Measurements from ENCODE around the gene PRSS33. TPM values are rescaled to one million over a fixed set of nuclear protein-coding genes. Genes with fewer than 3 reads are reported as not detected.
A peak's percentile ranks its signal among the peaks of the same experiment; 100 is the strongest.

PRSS33 gene
- total RNA-seq, 1 donor from 2014 or later, result not detected

- no peak for DNase-seq (ENCODE audit: low read depth)
Measured at GRCh38 chr16:2777903-2778629, 9.3 kb downstream of the PRSS33 start.

DNA sequence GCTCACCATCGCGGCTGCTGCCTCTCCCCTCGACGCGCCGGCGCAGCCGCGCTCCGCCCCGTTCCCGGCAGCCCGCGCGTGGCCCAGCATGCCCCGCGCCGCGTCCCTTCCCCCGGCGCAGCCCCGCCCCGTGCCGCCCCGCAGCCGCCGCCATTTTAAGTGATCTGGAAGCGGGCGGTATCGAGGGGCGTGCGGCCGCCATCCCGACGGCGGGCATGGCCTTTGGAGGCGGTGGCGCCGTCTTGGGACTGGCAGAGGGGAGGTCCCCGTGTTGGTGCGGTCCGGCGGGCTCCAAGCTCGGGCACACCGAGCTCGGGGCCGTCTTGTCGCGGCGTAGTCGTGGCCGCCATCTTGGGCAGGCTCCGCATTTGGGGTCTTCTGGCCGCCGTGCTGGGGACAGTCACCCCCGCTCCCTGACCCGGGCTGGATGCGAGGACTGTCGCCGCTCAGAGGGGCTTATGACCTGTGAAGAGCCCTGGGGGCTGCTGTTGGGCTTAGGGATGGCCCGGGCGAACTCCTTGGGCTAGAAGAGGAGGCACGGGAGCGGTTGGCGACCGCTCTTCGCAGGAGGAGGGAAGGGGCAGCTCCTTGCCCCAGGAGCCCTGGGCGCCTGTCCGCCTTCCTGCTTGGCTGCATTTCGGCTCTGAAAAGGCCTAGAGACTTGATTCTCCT, 10.0 kb downstream of the PRSS33 start, which contains the start of gene ELOB:
ELOB (minus strand) TSS at position 50 of the 672 bp plus-strand sequence; CDS start at position 9, 41 bp downstream.
- DNase-seq (ENCODE audit: low read depth), result peak; percentile 86

GRCh38 chr16:2776500-2777139, 10.7 kb downstream of the PRSS33 start:
- DNase-seq (ENCODE audit: low read depth), result no peak

DNA sequence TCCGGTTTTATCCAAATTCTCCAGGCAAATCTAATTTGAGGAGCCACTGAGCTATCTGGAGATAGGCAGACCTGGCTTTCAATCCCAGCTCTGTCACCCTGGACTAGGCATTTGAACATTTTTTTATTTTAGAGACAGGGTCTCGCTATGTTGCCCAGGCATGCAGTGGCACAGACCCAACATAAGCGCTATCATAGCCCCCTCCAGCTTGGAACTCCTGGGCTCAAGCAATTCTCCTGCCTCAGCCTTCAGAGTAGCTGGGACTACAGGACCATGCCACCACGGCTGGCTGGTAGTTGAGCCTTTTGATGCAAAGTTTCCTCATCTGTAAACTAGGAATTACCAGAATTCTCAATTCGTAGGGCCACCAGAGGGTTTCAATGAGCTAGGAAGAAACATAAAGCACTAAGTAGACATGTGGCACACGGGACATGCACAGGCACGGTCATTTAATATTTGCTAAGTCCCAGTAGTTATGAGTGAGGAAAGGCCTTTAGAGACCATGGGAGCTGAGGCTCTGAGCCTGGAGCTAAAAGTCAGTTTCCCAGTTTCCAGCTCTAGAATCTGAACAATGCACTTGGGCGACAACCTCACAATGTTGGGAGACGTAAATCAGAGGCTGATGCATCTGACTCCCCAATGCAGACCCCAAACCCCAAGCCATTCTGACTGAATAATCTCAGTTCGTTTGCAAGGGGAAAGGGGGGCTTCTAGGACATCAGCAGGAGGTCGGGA, 11.4 kb downstream of the PRSS33 start:
- no peak for DNase-seq (ENCODE audit: low read depth)

DNA sequence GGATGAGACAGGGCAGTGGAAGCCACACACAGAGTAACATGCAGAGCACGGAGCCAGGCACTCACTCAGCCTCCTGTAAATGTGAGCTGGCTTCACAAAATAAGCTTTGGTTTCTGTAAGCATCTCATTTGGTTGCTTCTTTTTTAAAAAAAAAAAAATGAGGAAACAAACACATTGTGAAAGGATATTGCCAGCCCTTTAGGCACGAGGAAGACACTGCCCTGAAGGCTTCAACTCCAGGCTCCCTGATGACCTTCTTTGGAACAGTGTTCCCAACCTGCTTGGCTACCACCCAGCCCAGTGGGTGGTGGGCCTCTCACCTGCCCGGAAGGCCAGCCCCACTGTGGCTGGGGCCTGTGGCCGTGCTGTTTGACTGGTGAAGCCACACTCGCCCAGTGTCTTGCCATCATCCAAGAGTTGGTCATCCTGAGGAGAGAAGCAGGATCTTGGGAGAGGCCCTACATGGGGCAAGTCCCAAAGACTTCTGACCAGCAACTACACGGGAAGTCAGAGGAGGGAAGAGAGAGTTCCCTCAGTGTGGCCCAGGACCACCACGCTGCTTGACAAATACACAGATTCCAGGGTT, 12.1 kb downstream of the PRSS33 start:
- no peak for DNase-seq (ENCODE audit: low read depth)

DNA sequence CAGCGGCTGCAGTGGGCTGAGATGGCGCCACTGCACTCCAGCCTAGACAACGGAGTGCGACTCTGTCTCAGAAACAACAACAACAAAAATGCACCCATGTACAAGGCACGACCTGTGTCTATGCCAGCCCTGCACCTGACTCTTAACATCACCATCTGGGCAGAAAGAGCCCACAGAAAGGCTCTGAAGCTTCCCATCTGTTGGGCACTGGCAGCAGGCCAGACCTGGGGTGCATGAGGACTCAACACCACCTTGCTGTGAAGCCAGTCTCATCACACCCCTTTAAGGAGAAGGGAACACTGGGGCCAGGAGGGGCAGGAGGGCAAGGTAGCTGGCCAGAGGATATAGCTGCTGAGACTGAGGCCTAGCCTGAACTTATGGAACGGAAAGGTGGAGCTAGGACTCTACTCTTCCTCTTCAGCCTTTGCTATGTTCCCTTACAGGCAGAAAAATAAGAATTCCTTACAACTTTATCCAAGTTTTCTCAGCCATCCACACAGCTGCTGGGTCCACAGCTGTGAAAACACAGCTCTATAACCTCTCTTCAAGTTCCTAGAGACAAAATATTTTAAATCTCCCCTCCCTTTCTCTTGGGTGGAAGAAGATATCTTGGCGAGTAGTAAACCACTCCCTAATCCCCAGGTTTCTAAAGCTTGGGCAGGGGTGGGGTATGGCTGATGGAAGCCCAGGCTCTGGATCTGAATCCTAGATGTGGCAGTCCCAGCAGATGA, 13.0 kb downstream of the PRSS33 start:
- DNase-seq (ENCODE audit: low read depth), result peak; percentile 82

DNA sequence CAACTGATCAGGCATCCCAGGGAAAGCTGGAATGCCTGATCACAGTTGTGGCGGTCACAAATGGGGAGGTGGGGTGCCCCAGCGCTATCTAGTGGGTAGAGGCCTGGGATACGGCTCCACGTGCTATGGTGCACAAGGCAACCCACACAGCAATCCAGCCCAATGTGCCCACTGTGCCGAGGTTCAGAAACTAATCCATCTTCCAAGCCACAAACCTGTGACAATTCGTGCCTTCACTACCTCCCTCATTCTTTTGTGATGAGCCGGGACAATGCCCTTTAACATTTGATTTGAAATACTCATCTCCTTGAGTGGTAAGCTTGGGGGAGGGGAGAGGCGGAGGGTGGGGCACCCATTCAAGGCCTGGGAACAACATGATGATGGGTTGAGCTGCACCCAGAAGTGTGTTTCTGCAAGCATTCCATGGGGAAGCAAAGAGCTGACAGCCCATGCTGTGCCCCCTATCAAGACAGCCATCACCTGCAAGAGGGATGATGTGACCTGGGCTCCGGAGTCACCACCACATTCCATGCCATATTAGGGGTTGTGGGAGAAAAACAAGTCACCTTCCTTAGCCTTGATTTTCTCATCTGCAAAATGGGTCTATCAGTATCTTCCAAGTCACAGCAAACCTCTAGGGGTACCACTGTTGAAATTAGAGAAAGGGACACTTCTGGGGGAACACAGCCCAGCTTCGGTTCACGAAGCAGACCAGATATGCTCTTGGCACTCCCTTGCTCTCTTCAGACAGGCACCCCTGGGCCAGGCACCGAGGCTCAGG, 14.0 kb downstream of the PRSS33 start:
- peak; percentile 47 for DNase-seq (ENCODE audit: low read depth)

DNA sequence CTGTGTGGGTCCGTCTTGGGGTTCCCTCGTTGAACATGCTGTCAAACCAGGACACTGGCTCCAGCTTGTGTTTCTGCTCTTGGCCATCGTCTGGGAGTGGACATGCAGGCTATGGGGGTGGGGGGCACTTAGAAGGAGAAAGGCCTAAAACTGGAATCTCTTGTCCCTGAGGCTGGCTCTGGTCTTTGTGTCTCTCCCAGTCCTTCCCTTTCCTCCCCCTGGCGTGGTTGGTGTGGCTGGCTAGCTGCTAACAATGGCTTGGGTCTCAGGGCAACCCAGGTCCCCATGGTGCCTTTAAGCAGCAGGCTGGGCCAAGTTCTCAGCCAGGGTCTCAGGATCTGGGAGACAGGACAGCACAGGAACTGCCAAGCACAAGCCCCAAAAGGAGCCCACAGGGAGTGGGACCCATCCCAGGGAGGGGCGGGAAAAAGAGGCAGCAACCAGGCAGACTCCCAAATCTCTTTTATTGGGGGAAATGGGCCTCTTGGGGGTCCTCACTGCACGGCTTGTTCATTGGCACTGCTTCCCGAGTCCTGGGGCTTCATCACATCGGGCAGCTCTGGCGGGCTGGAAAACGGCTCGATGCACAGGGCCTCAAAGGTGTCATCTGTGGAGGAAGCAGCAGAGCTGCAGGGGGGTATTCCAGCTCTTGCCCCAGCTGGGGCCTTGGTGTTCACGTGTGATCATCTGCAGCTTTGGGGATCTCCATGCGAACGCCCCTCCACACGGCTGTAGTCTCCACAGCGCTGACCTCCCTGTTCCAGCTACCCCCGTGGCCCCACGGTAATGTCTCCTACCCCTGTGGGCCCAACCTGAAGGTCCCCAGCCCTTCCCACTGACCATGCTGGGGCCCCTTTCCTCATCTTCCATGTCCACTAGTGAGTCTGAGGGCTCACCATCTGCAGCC, 15.6 kb downstream of the PRSS33 start:
- no peak for DNase-seq (ENCODE audit: low read depth)

DNA sequence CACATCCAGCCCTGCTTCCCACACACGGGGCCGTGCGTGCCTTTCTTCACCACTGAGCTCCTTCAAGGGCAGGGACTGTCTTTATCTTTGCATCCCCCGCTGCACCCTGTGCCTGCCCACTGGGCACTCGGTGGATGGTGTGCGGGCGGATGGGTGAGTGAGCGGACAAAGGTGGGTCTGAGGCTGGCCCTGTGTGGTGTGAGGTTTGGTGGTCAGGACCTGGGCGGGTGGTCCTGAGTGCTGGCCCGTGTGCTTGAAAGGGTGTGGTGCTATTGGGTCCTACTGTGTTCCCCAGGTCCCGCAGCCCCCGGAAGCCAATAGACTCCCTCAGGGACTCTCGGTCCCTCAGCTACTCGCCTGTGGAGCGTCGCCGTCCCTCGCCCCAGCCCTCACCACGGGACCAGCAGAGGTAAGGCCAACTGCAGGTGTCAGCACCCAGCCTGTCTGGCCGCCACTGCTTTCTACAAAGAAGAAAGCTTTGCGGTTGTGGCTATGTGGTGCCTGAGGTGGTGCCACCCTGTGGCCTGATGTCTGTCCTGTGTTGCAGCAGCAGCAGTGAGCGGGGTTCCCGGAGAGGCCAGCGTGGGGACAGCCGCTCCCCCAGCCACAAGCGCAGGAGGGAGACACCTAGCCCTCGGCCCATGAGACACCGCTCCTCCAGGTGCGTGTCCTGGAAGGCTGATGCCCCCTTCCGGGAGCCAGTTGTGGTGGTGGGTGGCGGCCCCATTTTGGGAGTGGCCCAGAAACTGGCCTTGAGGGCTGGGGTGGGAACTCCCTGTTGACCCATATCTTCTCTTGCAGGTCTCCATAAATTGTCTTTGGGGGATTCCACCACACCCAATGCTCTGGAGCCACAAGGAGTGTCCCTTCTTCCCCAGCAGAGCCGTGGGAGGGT, 17.1 kb downstream of the PRSS33 start:
- no peak for DNase-seq (ENCODE audit: low read depth)

DNA sequence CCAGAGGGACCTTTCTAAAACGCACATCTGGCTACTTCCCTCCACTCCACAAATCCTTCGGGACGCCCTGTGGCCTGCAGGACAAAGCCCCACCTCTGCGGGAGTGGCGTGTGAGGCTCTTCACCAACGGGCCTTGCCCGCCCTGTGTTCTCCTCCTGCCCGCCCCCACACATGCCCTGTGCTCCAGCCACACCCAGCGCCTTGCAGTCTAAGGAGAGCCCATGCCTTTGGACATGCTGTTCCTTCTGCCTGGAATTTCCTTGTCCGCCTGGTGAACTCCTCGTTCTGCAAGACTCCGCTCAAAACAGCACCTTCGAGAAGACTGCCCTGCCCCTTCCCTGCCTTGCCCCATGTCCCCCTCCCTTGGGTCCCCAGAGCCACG, 17.7 kb downstream of the PRSS33 start:
- DNase-seq (ENCODE audit: low read depth), result peak; percentile 62

GRCh38 chr16:2769100-2769529, 18.2 kb downstream of the PRSS33 start:
- DNase-seq (ENCODE audit: low read depth), result no peak

GRCh38 chr16:2768403-2769089, 18.8 kb downstream of the PRSS33 start:
- no peak for DNase-seq (ENCODE audit: low read depth)

- DNase-seq (ENCODE audit: low read depth), result no peak
Measured at GRCh38 chr16:2767891-2768290, 19.5 kb downstream of the PRSS33 start.

DNA sequence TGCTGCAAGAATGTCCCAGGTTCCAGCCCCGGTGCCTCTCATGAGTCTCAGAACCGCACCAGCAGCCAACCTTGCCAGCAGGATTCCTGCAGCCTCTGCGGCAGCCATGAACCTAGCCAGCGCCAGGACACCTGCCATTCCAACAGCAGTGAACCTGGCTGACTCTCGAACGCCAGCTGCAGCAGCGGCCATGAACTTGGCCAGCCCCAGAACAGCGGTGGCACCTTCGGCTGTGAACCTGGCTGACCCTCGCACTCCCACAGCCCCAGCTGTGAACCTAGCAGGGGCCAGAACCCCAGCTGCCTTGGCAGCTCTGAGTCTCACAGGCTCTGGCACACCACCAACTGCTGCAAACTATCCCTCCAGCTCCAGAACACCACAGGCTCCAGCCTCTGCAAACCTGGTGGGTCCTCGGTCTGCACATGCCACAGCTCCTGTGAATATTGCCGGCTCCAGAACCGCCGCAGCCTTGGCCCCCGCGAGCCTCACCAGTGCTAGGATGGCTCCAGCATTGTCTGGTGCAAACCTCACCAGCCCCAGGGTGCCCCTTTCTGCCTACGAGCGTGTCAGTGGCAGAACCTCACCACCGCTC, 20.1 kb downstream of the PRSS33 start:
- DNase-seq (ENCODE audit: low read depth), result no peak

GRCh38 chr16:2766430-2767139, 20.8 kb downstream of the PRSS33 start:
- no peak for DNase-seq (ENCODE audit: low read depth)

All from myocyte (in vitro differentiated cells).